ENCODE results near the gene RPS6KA2.

RPS6KA2 gene

GRCh38 chr6:166459906-166460305 is 167.1 kb downstream of the RPS6KA2 start:
- Histone ChIP-seq H3K9me3 (ENCODE audit: control insufficient read depth, low read length) (no peaks in the 10 kb centered on the region), H3K4me3 (ENCODE audit: low read length) (no peak overlapping the region), H3K9ac (ENCODE audit: low read length) (no peak overlapping the region), H3K27me3 (ENCODE audit: control insufficient read depth, insufficient read depth, low read length) (no peaks in the 10 kb centered on the region), H3K4me1 (ENCODE audit: control insufficient read depth, insufficient read depth, low read length) (no peaks in the 10 kb centered on the region), H3K36me3 (ENCODE audit: control insufficient read depth, insufficient read depth, low read length) (no peaks in the 10 kb centered on the region)

GRCh38 chr6:166459272-166459671 is 167.8 kb downstream of the RPS6KA2 start:
- Histone ChIP-seq H3K4me1 (ENCODE audit: control insufficient read depth, insufficient read depth, low read length) (no peaks in the 10 kb centered on the region), H3K9me3 (ENCODE audit: control insufficient read depth, low read length) (no peaks in the 10 kb centered on the region), H3K4me3 (ENCODE audit: low read length) (no peak overlapping the region), H3K27me3 (ENCODE audit: control insufficient read depth, insufficient read depth, low read length) (no peaks in the 10 kb centered on the region), H3K9ac (ENCODE audit: low read length) (no peak overlapping the region), H3K36me3 (ENCODE audit: control insufficient read depth, insufficient read depth, low read length) (no peaks in the 10 kb centered on the region)

- no peak overlapping the region for H3K9ac ChIP-seq (ENCODE audit: low read length)
- H3K4me3 ChIP-seq (ENCODE audit: low read length) = no peak overlapping the region
- no peaks in the 10 kb centered on the region for H3K36me3 ChIP-seq (ENCODE audit: control insufficient read depth, insufficient read depth, low read length)
- no peaks in the 10 kb centered on the region for H3K4me1 ChIP-seq (ENCODE audit: control insufficient read depth, insufficient read depth, low read length)
- no peaks in the 10 kb centered on the region for H3K9me3 ChIP-seq (ENCODE audit: control insufficient read depth, low read length)
- H3K27me3 ChIP-seq (ENCODE audit: control insufficient read depth, insufficient read depth, low read length) = no peaks in the 10 kb centered on the region
Observed at GRCh38 chr6:166456395-166457156, 170.5 kb downstream of the RPS6KA2 start.

- H3K9me3 ChIP-seq (ENCODE audit: control insufficient read depth, low read length) = no peaks in the 10 kb centered on the region
- no peak overlapping the region for H3K9ac ChIP-seq (ENCODE audit: low read length)
- no peaks in the 10 kb centered on the region for H3K4me1 ChIP-seq (ENCODE audit: control insufficient read depth, insufficient read depth, low read length)
- no peak overlapping the region for H3K4me3 ChIP-seq (ENCODE audit: low read length)
- peaks cover 5% of the 10 kb centered on the region for H3K36me3 ChIP-seq (ENCODE audit: control insufficient read depth, insufficient read depth, low read length)
- H3K27me3 ChIP-seq (ENCODE audit: control insufficient read depth, insufficient read depth, low read length) = no peaks in the 10 kb centered on the region
Observed at GRCh38 chr6:166454692-166455515, 172.1 kb downstream of the RPS6KA2 start.

GRCh38 chr6:166453651-166454050 is 173.4 kb downstream of the RPS6KA2 start:
- H3K9me3 ChIP-seq (ENCODE audit: control insufficient read depth, low read length) = no peaks in the 10 kb centered on the region
- H3K4me1 ChIP-seq (ENCODE audit: control insufficient read depth, insufficient read depth, low read length) = no peaks in the 10 kb centered on the region
- H3K36me3 ChIP-seq (ENCODE audit: control insufficient read depth, insufficient read depth, low read length) = peaks cover 5% of the 10 kb centered on the region
- H3K27me3 ChIP-seq (ENCODE audit: control insufficient read depth, insufficient read depth, low read length) = no peaks in the 10 kb centered on the region
- H3K4me3 ChIP-seq (ENCODE audit: low read length) = no peak overlapping the region
- no peak overlapping the region for H3K9ac ChIP-seq (ENCODE audit: low read length)

- H3K9ac ChIP-seq (ENCODE audit: low read length) = no peak overlapping the region
- H3K36me3 ChIP-seq (ENCODE audit: control insufficient read depth, insufficient read depth, low read length) = peaks cover 5% of the 10 kb centered on the region
- H3K27me3 ChIP-seq (ENCODE audit: control insufficient read depth, insufficient read depth, low read length) = no peaks in the 10 kb centered on the region
- no peaks in the 10 kb centered on the region for H3K4me1 ChIP-seq (ENCODE audit: control insufficient read depth, insufficient read depth, low read length)
- H3K9me3 ChIP-seq (ENCODE audit: control insufficient read depth, low read length) = no peaks in the 10 kb centered on the region
- no peak overlapping the region for H3K4me3 ChIP-seq (ENCODE audit: low read length)
Observed at GRCh38 chr6:166450167-166450873, 176.7 kb downstream of the RPS6KA2 start.

GRCh38 chr6:166449641-166450040 is 177.4 kb downstream of the RPS6KA2 start:
- Histone ChIP-seq H3K4me1 (ENCODE audit: control insufficient read depth, insufficient read depth, low read length) (no peaks in the 10 kb centered on the region), H3K9ac (ENCODE audit: low read length) (no peak overlapping the region), H3K9me3 (ENCODE audit: control insufficient read depth, low read length) (no peaks in the 10 kb centered on the region), H3K36me3 (ENCODE audit: control insufficient read depth, insufficient read depth, low read length) (peaks cover 5% of the 10 kb centered on the region), H3K4me3 (ENCODE audit: low read length) (no peak overlapping the region), H3K27me3 (ENCODE audit: control insufficient read depth, insufficient read depth, low read length) (no peaks in the 10 kb centered on the region)

GRCh38 chr6:166449036-166449435 is 178.0 kb downstream of the RPS6KA2 start:
- Histone ChIP-seq H3K9me3 (ENCODE audit: control insufficient read depth, low read length) (no peaks in the 10 kb centered on the region), H3K27me3 (ENCODE audit: control insufficient read depth, insufficient read depth, low read length) (no peaks in the 10 kb centered on the region), H3K9ac (ENCODE audit: low read length) (no peak overlapping the region), H3K4me1 (ENCODE audit: control insufficient read depth, insufficient read depth, low read length) (no peaks in the 10 kb centered on the region), H3K36me3 (ENCODE audit: control insufficient read depth, insufficient read depth, low read length) (peaks cover 5% of the 10 kb centered on the region), H3K4me3 (ENCODE audit: low read length) (no peak overlapping the region)

- no peaks in the 10 kb centered on the region for H3K9me3 ChIP-seq (ENCODE audit: control insufficient read depth, low read length)
- H3K4me3 ChIP-seq (ENCODE audit: low read length) = no peak overlapping the region
- H3K36me3 ChIP-seq (ENCODE audit: control insufficient read depth, insufficient read depth, low read length) = peaks cover 5% of the 10 kb centered on the region
- H3K4me1 ChIP-seq (ENCODE audit: control insufficient read depth, insufficient read depth, low read length) = no peaks in the 10 kb centered on the region
- no peak overlapping the region for H3K9ac ChIP-seq (ENCODE audit: low read length)
- H3K27me3 ChIP-seq (ENCODE audit: control insufficient read depth, insufficient read depth, low read length) = no peaks in the 10 kb centered on the region
Observed at GRCh38 chr6:166448432-166448831, 178.6 kb downstream of the RPS6KA2 start.

GRCh38 chr6:166446567-166447065 is 180.4 kb downstream of the RPS6KA2 start:
- H3K36me3 ChIP-seq (ENCODE audit: control insufficient read depth, insufficient read depth, low read length) = peaks cover 5% of the 10 kb centered on the region
- H3K9ac ChIP-seq (ENCODE audit: low read length) = no peak overlapping the region
- H3K9me3 ChIP-seq (ENCODE audit: control insufficient read depth, low read length) = no peaks in the 10 kb centered on the region
- H3K27me3 ChIP-seq (ENCODE audit: control insufficient read depth, insufficient read depth, low read length) = no peaks in the 10 kb centered on the region
- H3K4me1 ChIP-seq (ENCODE audit: control insufficient read depth, insufficient read depth, low read length) = no peaks in the 10 kb centered on the region
- H3K4me3 ChIP-seq (ENCODE audit: low read length) = no peak overlapping the region

- peaks cover 5% of the 10 kb centered on the region for H3K36me3 ChIP-seq (ENCODE audit: control insufficient read depth, insufficient read depth, low read length)
- H3K4me1 ChIP-seq (ENCODE audit: control insufficient read depth, insufficient read depth, low read length) = no peaks in the 10 kb centered on the region
- no peak overlapping the region for H3K4me3 ChIP-seq (ENCODE audit: low read length)
- H3K9ac ChIP-seq (ENCODE audit: low read length) = no peak overlapping the region
- H3K27me3 ChIP-seq (ENCODE audit: control insufficient read depth, insufficient read depth, low read length) = no peaks in the 10 kb centered on the region
- no peaks in the 10 kb centered on the region for H3K9me3 ChIP-seq (ENCODE audit: control insufficient read depth, low read length)
Observed at GRCh38 chr6:166446146-166446545, 180.9 kb downstream of the RPS6KA2 start.

- H3K9me3 ChIP-seq (ENCODE audit: control insufficient read depth, low read length) = no peaks in the 10 kb centered on the region
- no peak overlapping the region for H3K4me3 ChIP-seq (ENCODE audit: low read length)
- H3K4me1 ChIP-seq (ENCODE audit: control insufficient read depth, insufficient read depth, low read length) = no peaks in the 10 kb centered on the region
- no peaks in the 10 kb centered on the region for H3K36me3 ChIP-seq (ENCODE audit: control insufficient read depth, insufficient read depth, low read length)
- H3K27me3 ChIP-seq (ENCODE audit: control insufficient read depth, insufficient read depth, low read length) = no peaks in the 10 kb centered on the region
- H3K9ac ChIP-seq (ENCODE audit: low read length) = no peak overlapping the region
Observed at GRCh38 chr6:166444446-166444845, 182.6 kb downstream of the RPS6KA2 start.
